Stimulated activated CD4-positive, alpha-beta T cell treated with anti-CD3 and anti-CD28 coated beads, Interleukin-12 subunit alpha, Interleukin-12 subunit beta, amount 100 ng/mL, for 48 hours (primary cell): ENCODE results near the gene HECTD2.
"Not testable (repeated sequence)": the region's sequence is repeated elsewhere in the genome, so short reads cannot be mapped to it uniquely, and the experiment has no call there.

Experiments
- DNase-seq, 3 donors: peaks; one replicate each; pipeline ENCODE4 v3.0.0-alpha.2; 2020; ENCODE audit warnings: low read depth in 2 of 3, low spot score in 1 of 3

The HECTD2 gene

GRCh38 chr10:91412354-91413087 is 2.4 kb downstream of the HECTD2 start:
- DNase-seq = no peak

GRCh38 chr10:91415816-91416215 is 5.7 kb downstream of the HECTD2 start:
- no peak for DNase-seq

- no peak for DNase-seq
Measured at GRCh38 chr10:91416339-91416855, 6.3 kb downstream of the HECTD2 start.

- no peak for DNase-seq
Measured at GRCh38 chr10:91418416-91418815, 8.3 kb downstream of the HECTD2 start.

GRCh38 chr10:91420868-91421267 is 10.7 kb downstream of the HECTD2 start:
- DNase-seq = no peak

GRCh38 chr10:91422915-91423314 is 12.8 kb downstream of the HECTD2 start:
- DNase-seq = no peak

GRCh38 chr10:91424016-91424415 is 13.9 kb downstream of the HECTD2 start:
- DNase-seq = no peak

- no peak for DNase-seq
Measured at GRCh38 chr10:91432175-91432574, 22.0 kb downstream of the HECTD2 start.

- no peak for DNase-seq
Measured at GRCh38 chr10:91433620-91434019, 23.5 kb downstream of the HECTD2 start.

- DNase-seq = no peak
Measured at GRCh38 chr10:91434041-91434440, 23.9 kb downstream of the HECTD2 start.

GRCh38 chr10:91435241-91435640 is 25.1 kb downstream of the HECTD2 start:
- no peak for DNase-seq

- not testable (repeated sequence) for DNase-seq
Measured at GRCh38 chr10:91438228-91438627, 28.1 kb downstream of the HECTD2 start.

- DNase-seq = no peak
Measured at GRCh38 chr10:91444211-91445182, 34.4 kb downstream of the HECTD2 start.

GRCh38 chr10:91452063-91452462 is 41.9 kb downstream of the HECTD2 start:
- DNase-seq = no peak

- DNase-seq = no peak
Measured at GRCh38 chr10:91453535-91453934, 43.4 kb downstream of the HECTD2 start.

- not testable (repeated sequence) for DNase-seq
Measured at GRCh38 chr10:91455135-91455534, 45.0 kb downstream of the HECTD2 start.

GRCh38 chr10:91460681-91461080 is 50.5 kb downstream of the HECTD2 start:
- DNase-seq = no peak

GRCh38 chr10:91462423-91462822 is 52.3 kb downstream of the HECTD2 start:
- DNase-seq = no peak

- no peak for DNase-seq
Measured at GRCh38 chr10:91464500-91464899, 54.4 kb downstream of the HECTD2 start.

GRCh38 chr10:91465261-91465660 is 55.1 kb downstream of the HECTD2 start:
- DNase-seq = no peak

GRCh38 chr10:91467114-91467513 is 57.0 kb downstream of the HECTD2 start:
- DNase-seq = no peak

GRCh38 chr10:91471602-91472001 is 61.5 kb downstream of the HECTD2 start:
- DNase-seq = no peak
